K562 (cell line): ENCODE data around the gene FDX1. TPM values are rescaled to one million over a fixed set of nuclear protein-coding genes. Genes with fewer than 3 reads are reported as not detected.

ENCODE experiments used
- ATF7 ChIP-seq: fragments of 450-650 bp; IDR thresholded peaks from 2 replicates; pipeline ENCODE4 v1.7.1; 2014; ENCODE audit warnings: mild to moderate bottlenecking, moderate library complexity
- BMI1 ChIP-seq: fragments of 150-350 bp; IDR thresholded peaks from 2 replicates; pipeline ENCODE4 v1.6.1; 2014; ENCODE audit warnings: low read length
- ETV5 ChIP-seq: sonication (generic); formaldehyde crosslinking; IDR thresholded peaks from 2 replicates; pipeline ENCODE4 v1.4.0; 2020; ENCODE audit warnings: low read depth, mild to moderate bottlenecking, missing genetic modification reagents
- HMG20B ChIP-seq: fragments of 250-450 bp; sonication (Bioruptor Pico); IDR thresholded peaks from 2 replicates; pipeline ENCODE4 v1.5.0; 2021; ENCODE audit warnings: mild to moderate bottlenecking
- KDM5B ChIP-seq: fragments of 200-600 bp; sonication (generic); IDR thresholded peaks from 2 replicates; pipeline ENCODE4 v1.6.1; 2012; ENCODE audit warnings: low read depth, mild to moderate bottlenecking, moderate library complexity, low read length, control low read depth, inconsistent platforms; ENCODE audit not compliant: insufficient replicate concordance
- KLF6 ChIP-seq: fragments of 250-450 bp; sonication (Bioruptor Pico); IDR thresholded peaks from 2 replicates; pipeline ENCODE4 v1.4.0; 2020; ENCODE audit warnings: mild to moderate bottlenecking, moderate library complexity, borderline replicate concordance
- MTA1 ChIP-seq: fragments of 450-650 bp; IDR thresholded peaks from 2 replicates; pipeline ENCODE4 v1.6.1; 2017; ENCODE audit warnings: borderline replicate concordance
- MXI1 ChIP-seq: IDR thresholded peaks from 2 replicates; pipeline ENCODE4 v1.6.1; 2011; ENCODE audit warnings: low read depth, mild to moderate bottlenecking, improper control_type of control experiment, low read length
- NCOR1 ChIP-seq: fragments of 450-650 bp; IDR thresholded peaks from 2 replicates; pipeline ENCODE4 v1.6.1; 2016; ENCODE audit warnings: mild to moderate bottlenecking, moderate library complexity
- NFYB ChIP-seq: IDR thresholded peaks from 2 replicates; pipeline ENCODE4 v1.6.1; 2011; ENCODE audit warnings: mild to moderate bottlenecking, moderate library complexity; ENCODE audit not compliant: insufficient read length; ENCODE audit errors: extremely low read depth
- NR2C1 ChIP-seq, 2 experiments: fragments of 450-650 bp; IDR thresholded peaks; 2 replicates each; pipeline ENCODE4 v1.6.1; 2017; ENCODE audit warnings: mild to moderate bottlenecking in 2 of 2, antibody characterized with exemption in 1 of 2, inconsistent platforms in 1 of 2, missing compliant biosample characterization in 1 of 2, missing genetic modification characterization in 1 of 2
- POLR2AphosphoS2 ChIP-seq: IDR thresholded peaks from 2 replicates; pipeline ENCODE4 v1.6.1; 2012; ENCODE audit warnings: low read length, improper control_type of control experiment
- PTTG1 ChIP-seq: fragments of 450-650 bp; IDR thresholded peaks from 2 replicates; pipeline ENCODE4 v1.6.1; 2016; ENCODE audit warnings: low read depth, mild to moderate bottlenecking, missing genetic modification characterization, missing compliant biosample characterization
- SAFB ChIP-seq: fragments of 200-400 bp; formaldehyde crosslinking; IDR thresholded peaks from 2 replicates; pipeline ENCODE4 v1.6.1; 2017; ENCODE audit warnings: low read depth, low read length, borderline replicate concordance
- SIRT6 ChIP-seq: IDR thresholded peaks from one replicate; pipeline ENCODE4 v1.6.1; 2012; ENCODE audit warnings: low read depth, mild to moderate bottlenecking, control low read depth, inconsistent platforms, low read length, moderate library complexity
- ZNF133 ChIP-seq: fragments of 250-450 bp; sonication (Bioruptor Pico); IDR thresholded peaks from 2 replicates; pipeline ENCODE4 v1.4.0; 2020; ENCODE audit warnings: mild to moderate bottlenecking
- ZNF140 ChIP-seq: fragments of 250-450 bp; sonication (Bioruptor Pico); IDR thresholded peaks from 2 replicates; pipeline ENCODE4 v1.8.0; 2021; ENCODE audit warnings: moderate library complexity, mild to moderate bottlenecking, inconsistent platforms
- ZNF217 ChIP-seq: sonication (generic); formaldehyde crosslinking; IDR thresholded peaks from 2 replicates; pipeline ENCODE4 v1.8.0; 2022; ENCODE audit warnings: mild to moderate bottlenecking, missing genetic modification reagents
- ZNF507 ChIP-seq: conservative IDR thresholded peaks from 2 replicates; pipeline ENCODE4 v1.6.1; 2017; ENCODE audit warnings: missing genetic modification characterization, missing compliant biosample characterization
- polyA plus RNA-seq, 8 experiments: library from polyadenylated mRNA; depleted of rRNA in 4 of 8; stranded (reverse) in 5 of 8; unstranded in 3 of 8; fragments of >200 nt; fragmentation: Nextera tagmentation in 2 of 8; fragmentation: Illumina TruSeq in 1 of 8; extraction: Ambion mirVana in 2 of 8; extraction: Trizol in 1 of 8; gene quantifications; 2 replicates each; pipeline versions ENCODE4 v1.2.1 to v1.2.3, GENCODE V29; 2011 to 2014; ENCODE audit warnings: inconsistent platforms in 1 of 8, missing spikeins in 1 of 8
- total RNA-seq, 7 experiments: library from RNA; depleted of rRNA in 6 of 7; stranded (reverse); fragments of >200 nt in 6 of 7; fragmentation: Illumina TruSeq in 2 of 7; extraction: Trizol in 2 of 7; gene quantifications; 2 replicates each; pipeline versions ENCODE4 v1.2.1 to v1.2.3, GENCODE V29; 2011 to 2021; ENCODE audit warnings: low replicate concordance in 1 of 7
- TF ChIP-seq, protein P1 (sequence below): fragments of 250-450 bp; sonication (Bioruptor Pico); IDR thresholded peaks from 2 replicates; pipeline ENCODE4 v1.9.0; 2021; ENCODE audit warnings: mild to moderate bottlenecking
- TF ChIP-seq, protein P2 (sequence below), 2 experiments: fragments of 250-450 bp in 1 of 2; fragments of 450-650 bp in 1 of 2; sonication (Bioruptor Pico) in 1 of 2; IDR thresholded peaks; 2 replicates each; pipeline versions ENCODE4 v1.6.1 to v1.8.0; 2016 to 2021; ENCODE audit warnings: mild to moderate bottlenecking in 2 of 2, moderate library complexity in 2 of 2, missing compliant biosample characterization in 1 of 2, missing genetic modification characterization in 1 of 2
- TF ChIP-seq, protein P3 (sequence below): IDR thresholded peaks from 2 replicates; pipeline ENCODE4 v1.6.1; 2011; ENCODE audit not compliant: insufficient read length; ENCODE audit errors: extremely low read depth
- TF ChIP-seq, protein P4 (sequence below): fragments of 450-650 bp; IDR thresholded peaks from one replicate; pipeline ENCODE4 v1.6.1; 2018; ENCODE audit warnings: mild to moderate bottlenecking, moderate library complexity; ENCODE audit not compliant: partially characterized antibody

Gene FDX1
- total and polyA plus RNA-seq, 9 of the 15 experiments (the other 6 are each of a cell fraction or from before 2014, with no cell fraction given): 6.4 to 14.3 (median 11.4) TPM

DNA sequence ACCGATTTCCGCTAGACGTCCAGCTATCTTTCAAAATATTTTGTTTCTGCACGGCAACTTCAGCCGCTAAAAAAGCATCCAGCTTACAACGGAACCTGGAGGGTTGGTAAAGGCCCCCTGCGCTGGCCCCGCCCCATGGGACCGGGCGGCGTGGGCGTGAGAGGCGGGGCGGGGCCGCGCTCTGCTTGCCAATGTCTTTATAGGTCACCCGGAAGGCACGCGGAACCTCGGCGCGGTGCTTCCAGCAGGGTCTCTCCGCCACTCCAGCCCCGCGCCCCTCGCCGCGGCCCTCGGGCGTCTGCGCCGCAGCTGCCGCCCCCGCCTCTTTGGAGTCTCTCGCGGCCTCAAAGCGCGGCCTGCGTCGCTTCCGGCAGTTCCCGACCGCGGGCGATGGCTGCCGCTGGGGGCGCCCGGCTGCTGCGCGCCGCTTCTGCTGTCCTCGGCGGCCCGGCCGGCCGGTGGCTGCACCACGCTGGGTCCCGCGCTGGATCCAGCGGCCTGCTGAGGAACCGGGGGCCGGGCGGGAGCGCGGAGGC lies at the start of gene FDX1 (continued):
- TF ChIP-seq HMG20B (CRISPR knock-in tag): no peak
- TF ChIP-seq, protein P1, sequence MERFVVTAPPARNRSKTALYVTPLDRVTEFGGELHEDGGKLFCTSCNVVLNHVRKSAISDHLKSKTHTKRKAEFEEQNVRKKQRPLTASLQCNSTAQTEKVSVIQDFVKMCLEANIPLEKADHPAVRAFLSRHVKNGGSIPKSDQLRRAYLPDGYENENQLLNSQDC (CRISPR knock-in tag): no peak
- no peak for TF ChIP-seq MTA1
- no peak for TF ChIP-seq PTTG1 (tag)
- TF ChIP-seq NCOR1: no peak
- no peak for TF ChIP-seq POLR2AphosphoS2
- TF ChIP-seq MXI1: no peak
- peak; percentile 77; the same call in 1 of the 2 replicates for TF ChIP-seq ETV5 (CRISPR knock-in tag)
- TF ChIP-seq, protein P2, sequence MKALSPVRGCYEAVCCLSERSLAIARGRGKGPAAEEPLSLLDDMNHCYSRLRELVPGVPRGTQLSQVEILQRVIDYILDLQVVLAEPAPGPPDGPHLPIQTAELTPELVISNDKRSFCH (CRISPR knock-in tag; IDR thresholded peaks at IDR 0.05): no peak
- TF ChIP-seq, protein P2 (tag; IDR thresholded peaks at IDR 0.05): peak; percentile 96
- TF ChIP-seq KLF6 (CRISPR knock-in tag): no peak
- TF ChIP-seq ZNF140 (CRISPR knock-in tag): no peak
- TF ChIP-seq BMI1: no peak
- no peak for TF ChIP-seq KDM5B
- TF ChIP-seq ZNF217 (CRISPR knock-in tag): no peak
- no peak for TF ChIP-seq ZNF507
- TF ChIP-seq ZNF133 (CRISPR knock-in tag): no peak
- no peak for TF ChIP-seq SIRT6
- peak; percentile 74 for TF ChIP-seq ATF7
- no peak for TF ChIP-seq NFYB
- no peak for TF ChIP-seq SAFB
- TF ChIP-seq, protein P3, sequence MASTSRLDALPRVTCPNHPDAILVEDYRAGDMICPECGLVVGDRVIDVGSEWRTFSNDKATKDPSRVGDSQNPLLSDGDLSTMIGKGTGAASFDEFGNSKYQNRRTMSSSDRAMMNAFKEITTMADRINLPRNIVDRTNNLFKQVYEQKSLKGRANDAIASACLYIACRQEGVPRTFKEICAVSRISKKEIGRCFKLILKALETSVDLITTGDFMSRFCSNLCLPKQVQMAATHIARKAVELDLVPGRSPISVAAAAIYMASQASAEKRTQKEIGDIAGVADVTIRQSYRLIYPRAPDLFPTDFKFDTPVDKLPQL: no peak
- TF ChIP-seq, protein P4, sequence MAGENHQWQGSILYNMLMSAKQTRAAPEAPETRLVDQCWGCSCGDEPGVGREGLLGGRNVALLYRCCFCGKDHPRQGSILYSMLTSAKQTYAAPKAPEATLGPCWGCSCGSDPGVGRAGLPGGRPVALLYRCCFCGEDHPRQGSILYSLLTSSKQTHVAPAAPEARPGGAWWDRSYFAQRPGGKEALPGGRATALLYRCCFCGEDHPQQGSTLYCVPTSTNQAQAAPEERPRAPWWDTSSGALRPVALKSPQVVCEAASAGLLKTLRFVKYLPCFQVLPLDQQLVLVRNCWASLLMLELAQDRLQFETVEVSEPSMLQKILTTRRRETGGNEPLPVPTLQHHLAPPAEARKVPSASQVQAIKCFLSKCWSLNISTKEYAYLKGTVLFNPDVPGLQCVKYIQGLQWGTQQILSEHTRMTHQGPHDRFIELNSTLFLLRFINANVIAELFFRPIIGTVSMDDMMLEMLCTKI: no peak
- TF ChIP-seq NR2C1 (IDR thresholded peaks at IDR 0.05): no peak
- TF ChIP-seq NR2C1 (tag; IDR thresholded peaks at IDR 0.05): no peak
